SK-N-MC (cell line): ENCODE measurements around the gene CDH16.

Source experiments
- EZH2 ChIP-seq: fragments of 200-600 bp; sonication (generic); IDR thresholded peaks from one replicate; pipeline ENCODE4 v1.6.1; 2017; ENCODE audit warnings: antibody characterized with exemption
- FOXP2 ChIP-seq: optimal IDR thresholded peaks from 2 replicates; pipeline ENCODE3; 2011; ENCODE audit warnings: mild to moderate bottlenecking, moderate library complexity; ENCODE audit not compliant: insufficient read depth; ENCODE audit errors: extremely low read length, control extremely low read depth
- POLR2AphosphoS5 ChIP-seq: IDR thresholded peaks from 2 replicates; pipeline ENCODE4 v1.6.1; 2012; ENCODE audit warnings: mild to moderate bottlenecking, low read depth, low read length, borderline replicate concordance

GRCh38 chr16:66920924-66921680 is 2.4 kb upstream of the CDH16 start:
- TF ChIP-seq POLR2AphosphoS5 (no peak), EZH2 (no peak), FOXP2 (no peak)
